ENCODE results near the gene UBE2G2.

GRCh38 chr21:44800103-44800502 lies 1.5 kb downstream of the UBE2G2 start:
- TF ChIP-seq POLR2A (IDR thresholded peaks at IDR 0.05) (no peak), CTCF (IDR thresholded peaks at IDR 0.05) (peak in 3 of 4 experiments; percentile 34 to 48 (median 47))

Measured in prostate gland (tissue), 2 donors.